Measurements from ENCODE around the gene ALG12. TPM values are rescaled to one million over a fixed set of nuclear protein-coding genes. Genes with fewer than 3 reads are reported as not detected.

The ALG12 gene
- total RNA-seq, 1 donor from 2014 or later: 16.4 TPM

DNA sequence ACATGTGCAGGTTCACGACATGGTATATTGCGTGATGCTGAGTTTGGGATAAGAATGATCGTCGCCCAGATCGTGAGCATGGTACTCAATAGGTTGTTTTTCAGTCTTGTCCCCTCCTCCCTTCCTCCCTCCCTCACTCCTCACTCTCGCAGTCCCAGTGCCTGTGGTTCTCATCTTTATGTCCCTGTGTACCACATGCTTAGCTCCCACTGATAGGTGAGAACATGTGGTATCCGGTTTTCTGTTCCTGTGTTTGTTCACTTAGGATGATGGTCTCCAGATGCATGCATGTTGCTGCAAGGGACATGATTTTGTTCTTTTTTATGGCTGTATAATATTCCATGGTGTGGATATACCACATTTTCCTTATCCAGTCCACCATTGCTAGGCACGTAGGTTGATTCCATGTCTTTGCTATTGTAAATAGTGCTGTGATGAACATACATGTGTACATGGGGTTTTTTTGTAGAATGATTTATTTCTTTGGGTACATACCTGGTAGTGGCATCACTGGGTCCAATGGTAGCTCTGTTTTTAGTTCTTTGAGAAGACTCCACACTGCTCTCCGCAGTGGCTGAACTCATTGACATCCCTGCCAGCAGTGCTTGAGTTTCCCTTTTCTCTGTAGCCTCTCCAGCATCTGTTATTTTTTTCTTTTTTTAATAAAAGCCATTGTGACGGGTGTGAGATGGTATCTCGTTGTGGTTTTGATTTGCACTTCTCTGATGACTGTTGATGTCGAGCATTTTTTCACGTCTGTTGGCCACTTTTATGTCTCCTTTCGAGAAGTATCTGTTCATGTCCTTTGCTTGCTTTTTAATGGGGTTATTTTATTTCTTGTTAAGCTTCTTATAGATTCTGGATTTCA, 48.2 kb downstream of the ALG12 start:
- no peak for DNase-seq (ENCODE audit: low read depth)

DNA sequence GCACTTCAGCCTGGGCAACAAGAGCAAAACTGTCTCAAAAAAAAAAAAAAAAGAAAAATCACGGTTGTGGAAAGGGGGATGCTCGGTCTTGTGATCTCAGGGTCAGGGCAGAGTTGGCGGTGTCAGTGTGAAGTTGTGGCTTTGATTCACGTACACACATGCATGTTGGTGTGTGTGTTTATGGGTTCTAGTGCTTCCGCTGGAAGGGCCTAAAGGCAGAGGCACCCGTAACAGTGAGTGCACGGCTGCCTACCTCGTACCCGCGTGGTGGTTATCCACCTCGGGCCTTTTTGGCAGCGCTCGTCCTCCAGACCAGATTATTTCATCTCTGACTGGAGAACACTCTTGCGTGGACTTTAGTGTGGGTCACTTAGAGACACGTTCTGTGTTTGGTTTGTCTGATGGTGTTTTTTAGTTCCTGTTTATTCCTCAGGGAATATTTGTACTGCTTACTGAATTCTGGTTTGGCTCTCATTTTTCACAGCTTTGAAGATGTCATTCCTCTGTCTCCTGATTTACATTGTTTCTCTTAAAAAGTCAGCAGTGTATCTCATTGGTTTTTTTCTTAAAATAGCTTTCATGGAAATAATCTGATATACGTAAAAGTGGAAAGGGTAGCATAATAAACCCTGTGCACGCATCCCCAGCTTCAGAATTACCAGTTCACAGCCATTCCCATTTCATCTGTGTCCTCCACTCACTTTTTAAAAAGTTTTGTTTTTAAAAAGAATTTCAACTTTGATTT, 49.0 kb downstream of the ALG12 start:
- DNase-seq (ENCODE audit: low read depth): no peak
- TF ChIP-seq, protein P1, sequence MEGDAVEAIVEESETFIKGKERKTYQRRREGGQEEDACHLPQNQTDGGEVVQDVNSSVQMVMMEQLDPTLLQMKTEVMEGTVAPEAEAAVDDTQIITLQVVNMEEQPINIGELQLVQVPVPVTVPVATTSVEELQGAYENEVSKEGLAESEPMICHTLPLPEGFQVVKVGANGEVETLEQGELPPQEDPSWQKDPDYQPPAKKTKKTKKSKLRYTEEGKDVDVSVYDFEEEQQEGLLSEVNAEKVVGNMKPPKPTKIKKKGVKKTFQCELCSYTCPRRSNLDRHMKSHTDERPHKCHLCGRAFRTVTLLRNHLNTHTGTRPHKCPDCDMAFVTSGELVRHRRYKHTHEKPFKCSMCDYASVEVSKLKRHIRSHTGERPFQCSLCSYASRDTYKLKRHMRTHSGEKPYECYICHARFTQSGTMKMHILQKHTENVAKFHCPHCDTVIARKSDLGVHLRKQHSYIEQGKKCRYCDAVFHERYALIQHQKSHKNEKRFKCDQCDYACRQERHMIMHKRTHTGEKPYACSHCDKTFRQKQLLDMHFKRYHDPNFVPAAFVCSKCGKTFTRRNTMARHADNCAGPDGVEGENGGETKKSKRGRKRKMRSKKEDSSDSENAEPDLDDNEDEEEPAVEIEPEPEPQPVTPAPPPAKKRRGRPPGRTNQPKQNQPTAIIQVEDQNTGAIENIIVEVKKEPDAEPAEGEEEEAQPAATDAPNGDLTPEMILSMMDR (conservative IDR thresholded peaks at IDR 0.05; ENCODE audit: low read depth, low read length): no peak

More for the DNA sequence above, 48.2 kb downstream of the ALG12 start:
- TF ChIP-seq, protein P1 (conservative IDR thresholded peaks at IDR 0.05; ENCODE audit: low read depth, low read length): no peak
- H3K4me3 ChIP-seq (ENCODE audit: low read depth, low read length): no peak overlapping the region

DNA sequence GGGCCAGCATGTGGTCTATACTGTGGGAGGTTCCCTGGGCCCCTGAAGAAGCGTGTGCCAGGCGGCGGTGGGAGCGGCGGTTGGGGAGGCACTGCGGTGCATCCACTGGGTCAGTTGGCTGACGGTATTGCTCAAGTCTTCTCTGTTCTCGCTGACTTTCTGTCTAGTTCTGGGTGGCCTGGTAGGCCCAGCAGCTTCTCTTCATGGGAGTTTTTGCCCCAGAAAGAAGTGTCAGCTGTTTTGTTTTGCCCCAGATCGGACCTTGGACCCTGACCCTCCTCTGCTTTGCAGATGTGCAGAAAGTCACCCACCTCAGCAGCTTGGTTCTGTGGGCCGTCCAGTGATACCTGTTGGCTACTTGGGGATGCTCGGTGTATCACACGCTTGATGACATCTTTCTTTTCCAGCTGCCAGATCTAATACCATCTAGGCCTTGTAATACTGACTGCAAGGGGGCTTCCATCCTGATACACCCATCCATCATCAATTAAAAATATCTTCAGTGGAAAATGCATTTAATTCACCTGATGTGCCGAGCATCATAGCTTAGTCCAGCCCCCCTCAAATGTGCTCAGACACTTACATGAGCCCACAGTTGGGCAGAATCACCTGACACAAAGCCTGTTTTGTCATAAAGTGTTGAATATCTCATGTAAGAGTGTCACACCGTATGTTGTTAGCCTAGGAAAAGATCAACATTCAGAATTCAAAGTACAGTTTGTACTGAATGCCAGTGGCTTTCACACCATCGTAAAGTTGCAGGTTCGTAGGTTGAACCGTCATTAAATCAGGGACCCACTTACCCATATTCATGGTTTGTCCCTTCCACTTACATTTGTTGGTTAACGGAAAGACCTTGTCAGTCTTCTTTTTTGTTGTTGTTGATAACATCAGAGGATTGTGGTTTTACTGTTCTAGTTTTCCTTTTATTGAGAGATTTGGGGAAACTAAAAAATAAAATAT, 50.7 kb downstream of the ALG12 start:
- H3K4me3 ChIP-seq (ENCODE audit: low read depth, low read length): no peak overlapping the region
- no peak for DNase-seq (ENCODE audit: low read depth)
- TF ChIP-seq, protein P1 (conservative IDR thresholded peaks at IDR 0.05; ENCODE audit: low read depth, low read length): no peak

More for the DNA sequence above, 49.0 kb downstream of the ALG12 start:
- H3K4me3 ChIP-seq (ENCODE audit: low read depth, low read length): no peak overlapping the region

DNA sequence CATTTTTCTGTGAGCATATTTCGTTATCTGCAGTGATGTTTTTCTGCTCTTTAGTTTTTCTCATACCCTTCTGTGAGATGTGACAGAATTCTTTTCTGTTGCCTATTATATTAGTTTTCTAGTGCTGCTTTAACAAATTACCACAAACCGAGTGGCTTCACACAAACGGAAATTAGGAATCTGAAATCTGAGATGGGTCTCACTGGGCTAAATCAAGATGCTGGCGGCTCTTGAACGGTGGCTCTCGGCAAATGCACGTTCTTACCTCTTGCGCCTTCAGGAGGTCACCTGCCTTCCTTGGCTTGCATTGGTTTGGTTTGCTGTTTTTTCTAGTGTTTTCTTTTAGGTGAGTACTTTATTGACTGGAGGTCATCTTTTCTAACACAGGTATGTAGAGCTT, 51.6 kb downstream of the ALG12 start:
- TF ChIP-seq, protein P1 (conservative IDR thresholded peaks at IDR 0.05; ENCODE audit: low read depth, low read length): no peak
- DNase-seq (ENCODE audit: low read depth): no peak
- H3K4me3 ChIP-seq (ENCODE audit: low read depth, low read length): no peak overlapping the region

DNA sequence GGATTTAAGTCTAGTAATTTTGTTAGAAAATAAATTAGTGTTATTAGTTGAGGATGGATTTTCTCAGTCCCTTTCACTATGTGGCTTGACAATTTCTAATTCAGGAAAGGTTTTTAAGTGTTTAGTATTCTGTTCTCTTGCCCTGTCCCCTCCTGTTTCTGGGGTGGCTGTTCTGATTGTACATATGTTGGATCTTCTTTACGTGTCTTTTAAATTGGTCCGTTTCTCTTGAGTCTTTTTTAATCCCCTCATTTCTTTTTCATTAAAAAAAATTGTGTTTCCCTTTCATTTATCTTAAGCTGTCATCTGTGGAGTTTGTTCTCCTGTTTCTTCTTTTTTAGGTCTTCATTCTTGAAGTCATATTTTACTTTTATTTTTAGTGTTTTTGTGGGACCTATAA, 52.1 kb downstream of the ALG12 start:
- H3K4me3 ChIP-seq (ENCODE audit: low read depth, low read length): no peak overlapping the region
- no peak for DNase-seq (ENCODE audit: low read depth)
- TF ChIP-seq, protein P1 (conservative IDR thresholded peaks at IDR 0.05; ENCODE audit: low read depth, low read length): no peak

DNA sequence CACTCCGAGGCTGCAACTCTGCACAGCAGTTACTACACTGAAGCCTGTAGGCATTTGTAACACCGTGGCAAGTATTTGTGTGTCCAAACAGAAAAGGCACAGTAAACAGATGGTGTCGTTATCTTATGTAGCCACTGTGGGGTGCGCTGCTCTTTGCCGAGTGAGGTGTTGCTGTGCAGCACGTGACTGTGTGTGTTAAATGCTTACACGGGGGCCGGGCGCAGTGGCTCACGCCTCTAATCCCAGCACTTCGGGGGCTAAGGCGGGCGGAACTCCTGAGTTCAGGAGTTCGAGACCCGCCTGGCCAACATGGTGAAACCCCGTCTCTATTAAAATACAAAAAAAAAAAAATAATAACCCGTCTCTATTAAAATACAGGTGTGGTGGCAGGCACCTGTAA, 53.1 kb downstream of the ALG12 start:
- no peak overlapping the region for H3K4me3 ChIP-seq (ENCODE audit: low read depth, low read length)
- TF ChIP-seq, protein P1 (conservative IDR thresholded peaks at IDR 0.05; ENCODE audit: low read depth, low read length): no peak
- DNase-seq (ENCODE audit: low read depth): no peak
